Stimulated activated CD8-positive, alpha-beta memory T cell treated with anti-CD3 and anti-CD28 coated beads, Interleukin-2, amount 100 ng/mL, for 48 hours (primary cell): ENCODE results near the gene CRAT.

Source experiments
- DNase-seq, 2 donors: peaks; one replicate each; pipeline ENCODE4 v3.0.0-alpha.2; 2020; ENCODE audit warnings: low read depth in 2 of 2

Gene CRAT

GRCh38 chr9:129063061-129063460 lies 47.5 kb downstream of the CRAT start:
- no peak for DNase-seq

GRCh38 chr9:129060991-129061390 lies 49.6 kb downstream of the CRAT start:
- DNase-seq, result no peak

DNA sequence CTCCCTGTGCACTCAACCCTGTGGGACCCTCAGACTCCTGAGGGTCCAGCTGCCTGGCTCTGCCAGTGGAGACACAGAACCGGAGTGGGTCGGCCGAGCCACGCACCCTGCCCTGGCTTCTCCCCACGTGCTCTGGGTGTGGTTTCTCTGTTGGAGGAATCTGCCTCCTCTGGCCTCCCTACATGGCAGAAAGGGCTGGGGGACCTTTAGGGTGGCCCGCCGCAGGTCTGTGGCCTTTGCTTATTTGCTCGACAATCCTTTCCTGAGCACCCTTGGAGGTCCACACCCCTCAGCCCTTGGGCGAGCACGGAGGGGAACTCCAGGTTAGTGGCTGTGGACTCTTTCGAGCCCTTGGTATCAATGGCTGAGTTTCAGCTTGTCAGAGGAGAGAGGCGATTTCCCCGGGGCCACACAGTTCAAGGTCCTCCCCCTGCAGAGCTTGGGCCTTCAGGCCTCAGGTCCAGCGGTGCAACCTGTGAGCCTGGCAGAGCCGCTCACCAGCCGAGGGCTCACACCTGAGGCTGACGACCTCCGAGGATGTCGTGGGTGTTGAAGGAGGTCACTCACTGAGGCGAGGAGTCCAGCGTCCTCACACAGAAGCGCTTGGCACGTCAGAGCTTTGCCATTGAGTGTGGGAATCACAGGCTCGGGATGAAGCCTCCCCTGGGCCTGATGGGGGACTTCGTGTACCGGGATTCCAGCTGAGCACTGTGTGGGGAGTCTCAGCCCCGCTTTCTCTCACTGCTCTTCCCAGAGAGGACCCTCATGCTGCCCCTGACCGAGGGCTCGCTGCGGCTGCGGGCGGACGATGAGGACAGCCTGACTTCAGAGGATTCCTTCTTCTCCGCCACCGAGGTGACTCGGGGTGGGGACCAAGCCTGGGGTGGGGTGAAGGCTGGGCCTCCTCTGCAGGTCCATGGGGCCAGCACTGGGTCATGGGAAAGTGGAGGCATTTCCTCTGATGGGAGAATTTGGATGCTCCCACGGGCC lies 50.5 kb downstream of the CRAT start:
- no peak for DNase-seq

DNA sequence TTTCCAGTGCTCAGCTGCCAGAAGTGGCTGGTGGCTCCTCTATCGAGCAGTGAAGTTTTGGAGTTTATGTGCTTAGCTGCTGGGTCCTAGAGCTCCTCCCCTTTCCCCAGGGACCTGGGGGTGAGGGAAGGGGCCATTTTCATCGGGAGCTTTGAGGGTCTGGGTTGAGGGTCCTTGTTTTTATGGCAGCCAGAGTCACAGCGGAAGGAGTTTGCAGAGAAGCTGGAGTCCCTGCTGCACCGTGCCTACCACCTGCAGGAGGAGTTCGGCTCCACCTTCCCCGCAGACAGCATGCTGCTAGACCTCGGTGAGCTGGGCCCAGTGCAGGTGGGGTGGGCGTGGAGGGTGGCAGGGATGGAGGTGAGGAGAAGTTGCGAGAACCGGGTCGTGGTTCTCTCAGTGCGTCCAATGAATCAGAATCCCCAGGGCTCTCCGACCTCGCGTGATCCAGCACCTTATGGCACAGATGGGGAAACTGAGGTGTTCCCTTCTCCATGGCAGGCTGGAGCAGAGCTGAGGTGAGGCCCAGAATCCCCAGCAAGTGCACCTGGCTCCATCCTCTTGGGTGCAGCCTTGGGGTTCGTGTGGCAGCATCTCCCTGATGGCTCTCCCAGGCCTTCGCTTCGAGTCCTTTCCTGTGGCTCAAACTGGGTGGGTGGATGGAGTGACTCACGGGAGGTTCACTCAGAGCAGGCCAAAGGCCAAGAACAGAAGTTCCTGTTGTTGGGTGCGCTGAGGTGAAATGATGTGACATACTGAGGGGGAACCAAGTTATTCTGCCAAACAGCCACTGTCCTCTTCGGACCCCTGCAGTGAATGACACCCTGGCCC lies 51.4 kb downstream of the CRAT start:
- no peak for DNase-seq

- no peak for DNase-seq
These were observed 56.3 kb downstream of the CRAT start for GRCh38 chr9:129054163-129054851.

- no peak for DNase-seq
These were observed 57.6 kb downstream of the CRAT start for GRCh38 chr9:129053020-129053419.

- no peak for DNase-seq
These were observed 58.0 kb downstream of the CRAT start for GRCh38 chr9:129052592-129052991.
